ENCODE results near the gene AGAP4. TPM values are rescaled to one million over a fixed set of nuclear protein-coding genes. Genes with fewer than 3 reads are reported as not detected.
"Not testable (repeated sequence)": the region's sequence is repeated elsewhere in the genome, so short reads cannot be mapped to it uniquely, and the experiment has no call there.

The AGAP4 gene
- total RNA-seq, 1 donor from 2014 or later = 5.3 TPM

- Histone ChIP-seq H3K27me3 (ENCODE audit: control insufficient read depth, insufficient read depth, low read length) (no peaks in the 10 kb centered on the region), H3K4me3 (ENCODE audit: low read depth, low read length) (no peak overlapping the region), H3K36me3 (ENCODE audit: control insufficient read depth, insufficient read depth, low read length) (no peaks in the 10 kb centered on the region)
- no peak for TF ChIP-seq CTCF (IDR thresholded peaks at IDR 0.05; ENCODE audit: insufficient read depth, low read length, severe bottlenecking)
- FAIRE-seq (no peak), DNase-seq (ENCODE audit: low read depth) (no peak)
Measured at GRCh38 chr10:45819552-45819951, 27.7 kb downstream of the AGAP4 start.

GRCh38 chr10:45817912-45818311 lies 29.4 kb downstream of the AGAP4 start:
- DNase-seq (ENCODE audit: low read depth) (no peak), FAIRE-seq (no peak)
- H3K36me3 ChIP-seq (ENCODE audit: control insufficient read depth, insufficient read depth, low read length) = no peaks in the 10 kb centered on the region
- no peaks in the 10 kb centered on the region for H3K27me3 ChIP-seq (ENCODE audit: control insufficient read depth, insufficient read depth, low read length)
- TF ChIP-seq CTCF (IDR thresholded peaks at IDR 0.05; ENCODE audit: insufficient read depth, low read length, severe bottlenecking) = no peak
- no peak overlapping the region for H3K4me3 ChIP-seq (ENCODE audit: low read depth, low read length)

- DNase-seq (ENCODE audit: low read depth) = no peak
- H3K36me3 ChIP-seq (ENCODE audit: control insufficient read depth, insufficient read depth, low read length) = no peaks in the 10 kb centered on the region
- H3K4me3 ChIP-seq (ENCODE audit: low read depth, low read length) = no peak overlapping the region
- no peak for TF ChIP-seq CTCF (IDR thresholded peaks at IDR 0.05; ENCODE audit: insufficient read depth, low read length, severe bottlenecking)
- no peaks in the 10 kb centered on the region for H3K27me3 ChIP-seq (ENCODE audit: control insufficient read depth, insufficient read depth, low read length)
- no peak for FAIRE-seq
Measured at GRCh38 chr10:45817130-45817859, 30.0 kb downstream of the AGAP4 start.

GRCh38 chr10:45814146-45814545 lies 33.2 kb downstream of the AGAP4 start:
- not testable (repeated sequence) for FAIRE-seq; H3K4me3 ChIP-seq (ENCODE audit: low read depth, low read length); H3K27me3 ChIP-seq (ENCODE audit: control insufficient read depth, insufficient read depth, low read length); H3K36me3 ChIP-seq (ENCODE audit: control insufficient read depth, insufficient read depth, low read length)
- peak; percentile 35 for DNase-seq (ENCODE audit: low read depth)

GRCh38 chr10:45812959-45813358 lies 34.3 kb downstream of the AGAP4 start:
- FAIRE-seq; H3K36me3 ChIP-seq (ENCODE audit: control insufficient read depth, insufficient read depth, low read length); DNase-seq (ENCODE audit: low read depth); H3K27me3 ChIP-seq (ENCODE audit: control insufficient read depth, insufficient read depth, low read length); H3K4me3 ChIP-seq (ENCODE audit: low read depth, low read length): not testable (repeated sequence)

GRCh38 chr10:45811075-45811474 lies 36.2 kb downstream of the AGAP4 start:
- TF ChIP-seq CTCF (IDR thresholded peaks at IDR 0.05; ENCODE audit: insufficient read depth, low read length, severe bottlenecking) = no peak
- no peak for DNase-seq (ENCODE audit: low read depth)
- FAIRE-seq = no peak
- no peaks in the 10 kb centered on the region for H3K36me3 ChIP-seq (ENCODE audit: control insufficient read depth, insufficient read depth, low read length)
- H3K4me3 ChIP-seq (ENCODE audit: low read depth, low read length) = no peak overlapping the region
- H3K27me3 ChIP-seq (ENCODE audit: control insufficient read depth, insufficient read depth, low read length) = no peaks in the 10 kb centered on the region

GRCh38 chr10:45809837-45810236 lies 37.5 kb downstream of the AGAP4 start:
- no peak overlapping the region for H3K4me3 ChIP-seq (ENCODE audit: low read depth, low read length)
- no peaks in the 10 kb centered on the region for H3K36me3 ChIP-seq (ENCODE audit: control insufficient read depth, insufficient read depth, low read length)
- FAIRE-seq (no peak), DNase-seq (ENCODE audit: low read depth) (no peak)
- TF ChIP-seq CTCF (IDR thresholded peaks at IDR 0.05; ENCODE audit: insufficient read depth, low read length, severe bottlenecking) = no peak
- H3K27me3 ChIP-seq (ENCODE audit: control insufficient read depth, insufficient read depth, low read length) = no peaks in the 10 kb centered on the region

GRCh38 chr10:45804996-45805395 lies 42.3 kb downstream of the AGAP4 start:
- H3K4me3 ChIP-seq (ENCODE audit: low read depth, low read length); FAIRE-seq; H3K36me3 ChIP-seq (ENCODE audit: control insufficient read depth, insufficient read depth, low read length); H3K27me3 ChIP-seq (ENCODE audit: control insufficient read depth, insufficient read depth, low read length); DNase-seq (ENCODE audit: low read depth): not testable (repeated sequence)

GRCh38 chr10:45803060-45804010 lies 44.0 kb downstream of the AGAP4 start:
- DNase-seq (ENCODE audit: low read depth) = not testable (repeated sequence)

More at GRCh38 chr10:45803060-45804010, 44.0 kb downstream of the AGAP4 start:
- not testable (repeated sequence) for H3K4me3 ChIP-seq (ENCODE audit: low read depth, low read length); H3K27me3 ChIP-seq (ENCODE audit: control insufficient read depth, insufficient read depth, low read length); H3K36me3 ChIP-seq (ENCODE audit: control insufficient read depth, insufficient read depth, low read length); FAIRE-seq
